ENCODE results near the gene SPATA18. TPM values are rescaled to one million over a fixed set of nuclear protein-coding genes. Genes with fewer than 3 reads are reported as not detected.

SPATA18 gene
- total RNA-seq, 1 experiment from 2014 or later, result 0.47 TPM

- no peak for TF ChIP-seq RAD21 (IDR thresholded peaks at IDR 0.05; ENCODE audit: low read depth)
These were observed 741 bp downstream of the SPATA18 start (continued) for GRCh38 chr4:52051615-52052474.

DNA sequence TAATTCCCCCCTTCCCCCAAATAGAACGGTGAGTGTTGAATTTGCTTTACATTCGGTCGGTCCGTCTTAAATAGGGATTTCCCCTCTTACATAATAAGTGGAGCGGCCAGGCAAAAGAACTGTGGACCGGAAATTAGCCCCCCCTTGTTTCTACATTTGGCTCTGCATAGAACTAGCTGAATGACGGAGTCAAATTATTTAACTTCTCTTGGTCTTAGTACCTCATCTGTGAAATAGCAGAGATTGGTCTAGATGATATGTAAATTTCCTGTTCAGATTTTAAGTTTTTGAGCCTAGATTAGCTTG is 1.3 kb downstream of the SPATA18 start:
- H3K9ac ChIP-seq (ENCODE audit: low read length), result no peak overlapping the region
- RAD21 ChIA-PET (ENCODE audit: low non-redundant PET in 1 of 2, low total read pairs in 2 of 2, uncharacterized antibody in 2 of 2, unreplicated experiment in 2 of 2), result no interaction called here
- no peak overlapping the region for H3K4me2 ChIP-seq (ENCODE audit: low read length)
- no TSS peak for BruUV-seq (replicated peaks)
- no peak overlapping the region for H3K27ac ChIP-seq (ENCODE audit: low read depth, low read length)
- ATAC-seq (no peak), DNase-seq (ENCODE audit: low read depth, low spot score) (no peak)
- POLR2A ChIA-PET, result no interaction called here
- intact Hi-C loops (cut with micrococcal nuclease), result no loop called here
- no peaks in the 10 kb centered on the region for H3K9me3 ChIP-seq (ENCODE audit: control insufficient read depth in 1 of 2, insufficient read depth in 1 of 2, low read depth in 1 of 2, low read length in 2 of 2)
- no peak overlapping the region for H2AFZ ChIP-seq (ENCODE audit: low read depth, low read length, poor library complexity, severe bottlenecking)
- H3K79me2 ChIP-seq (ENCODE audit: insufficient read depth, low read length), result no peaks in the 10 kb centered on the region
- H3K4me3 ChIP-seq (replicated peaks in 1 of 2; ENCODE audit: low read depth in 1 of 2, low read length in 2 of 2), result no peak overlapping the region
- H3K36me3 ChIP-seq (ENCODE audit: control insufficient read depth in 1 of 2, insufficient read depth in 2 of 2, low read length in 2 of 2), result no peaks in the 10 kb centered on the region
- CTCF ChIA-PET, result no interaction called here
- H3K9me2 ChIP-seq (ENCODE audit: insufficient read depth), result no peaks in the 10 kb centered on the region
- no peaks in the 10 kb centered on the region; a peak in 1 of 4 replicates for H3K4me1 ChIP-seq (ENCODE audit: control insufficient read depth in 1 of 2, insufficient read depth in 2 of 2, low read length in 2 of 2)
- peaks cover 15% of the 10 kb centered on the region for H3K27me3 ChIP-seq (ENCODE audit: insufficient read depth, low read length)
- no peaks in the 10 kb centered on the region for H4K20me1 ChIP-seq (ENCODE audit: insufficient read depth)
- TF ChIP-seq, protein P1, sequence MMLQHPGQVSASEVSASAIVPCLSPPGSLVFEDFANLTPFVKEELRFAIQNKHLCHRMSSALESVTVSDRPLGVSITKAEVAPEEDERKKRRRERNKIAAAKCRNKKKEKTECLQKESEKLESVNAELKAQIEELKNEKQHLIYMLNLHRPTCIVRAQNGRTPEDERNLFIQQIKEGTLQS (IDR thresholded peaks at IDR 0.05), result no peak
- TF ChIP-seq RAD21 (IDR thresholded peaks at IDR 0.05; ENCODE audit: low read depth) (no peak), MAX (IDR thresholded peaks at IDR 0.05) (no peak), ELF1 (IDR thresholded peaks at IDR 0.05; ENCODE audit: borderline replicate concordance, low read depth) (no peak), TCF7L2 (IDR thresholded peaks at IDR 0.05; ENCODE audit: borderline replicate concordance, extremely low read depth, insufficient read depth, insufficient read length) (no peak), POLR2AphosphoS5 (IDR thresholded peaks at IDR 0.05; ENCODE audit: low read depth, low read length) (no peak), FOSL1 (IDR thresholded peaks at IDR 0.05; ENCODE audit: low read depth) (no peak), SIN3A (IDR thresholded peaks at IDR 0.05; ENCODE audit: low read depth) (no peak), POLR2A (IDR thresholded peaks at IDR 0.05; ENCODE audit: borderline replicate concordance, extremely low read depth, insufficient read depth, insufficient read length) (no peak), EZH2phosphoT487 (IDR thresholded peaks at IDR 0.05; ENCODE audit: borderline replicate concordance) (no peak), CBX3 (IDR thresholded peaks at IDR 0.05; ENCODE audit: low read depth) (no peak), JUND (IDR thresholded peaks at IDR 0.05) (no peak), SP1 (IDR thresholded peaks at IDR 0.05; ENCODE audit: low read depth) (no peak)
- TF ChIP-seq, protein P2, sequence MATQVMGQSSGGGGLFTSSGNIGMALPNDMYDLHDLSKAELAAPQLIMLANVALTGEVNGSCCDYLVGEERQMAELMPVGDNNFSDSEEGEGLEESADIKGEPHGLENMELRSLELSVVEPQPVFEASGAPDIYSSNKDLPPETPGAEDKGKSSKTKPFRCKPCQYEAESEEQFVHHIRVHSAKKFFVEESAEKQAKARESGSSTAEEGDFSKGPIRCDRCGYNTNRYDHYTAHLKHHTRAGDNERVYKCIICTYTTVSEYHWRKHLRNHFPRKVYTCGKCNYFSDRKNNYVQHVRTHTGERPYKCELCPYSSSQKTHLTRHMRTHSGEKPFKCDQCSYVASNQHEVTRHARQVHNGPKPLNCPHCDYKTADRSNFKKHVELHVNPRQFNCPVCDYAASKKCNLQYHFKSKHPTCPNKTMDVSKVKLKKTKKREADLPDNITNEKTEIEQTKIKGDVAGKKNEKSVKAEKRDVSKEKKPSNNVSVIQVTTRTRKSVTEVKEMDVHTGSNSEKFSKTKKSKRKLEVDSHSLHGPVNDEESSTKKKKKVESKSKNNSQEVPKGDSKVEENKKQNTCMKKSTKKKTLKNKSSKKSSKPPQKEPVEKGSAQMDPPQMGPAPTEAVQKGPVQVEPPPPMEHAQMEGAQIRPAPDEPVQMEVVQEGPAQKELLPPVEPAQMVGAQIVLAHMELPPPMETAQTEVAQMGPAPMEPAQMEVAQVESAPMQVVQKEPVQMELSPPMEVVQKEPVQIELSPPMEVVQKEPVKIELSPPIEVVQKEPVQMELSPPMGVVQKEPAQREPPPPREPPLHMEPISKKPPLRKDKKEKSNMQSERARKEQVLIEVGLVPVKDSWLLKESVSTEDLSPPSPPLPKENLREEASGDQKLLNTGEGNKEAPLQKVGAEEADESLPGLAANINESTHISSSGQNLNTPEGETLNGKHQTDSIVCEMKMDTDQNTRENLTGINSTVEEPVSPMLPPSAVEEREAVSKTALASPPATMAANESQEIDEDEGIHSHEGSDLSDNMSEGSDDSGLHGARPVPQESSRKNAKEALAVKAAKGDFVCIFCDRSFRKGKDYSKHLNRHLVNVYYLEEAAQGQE (IDR thresholded peaks at IDR 0.05; ENCODE audit: low read depth), result no peak
